Ramos (cell line): Measurements from ENCODE around the gene SYNE1.
"Not testable (repeated sequence)": the region's sequence is repeated elsewhere in the genome, so short reads cannot be mapped to it uniquely, and the experiment has no call there.

Source experiments
- in situ Hi-C: fragments of 300-500 bp; cut with MboI; formaldehyde crosslinking; loops from one replicate; pipeline ENCODE4 v1.14.3; 2022; ENCODE audit warnings: low sequenced_read_pairs; ENCODE audit not compliant: unreplicated experiment

SYNE1 gene

GRCh38 chr6:152094992-152095592 is 542.1 kb downstream of the SYNE1 start:
- in situ Hi-C loops: no loop called here

GRCh38 chr6:152094276-152094675 is 542.9 kb downstream of the SYNE1 start:
- in situ Hi-C loops: no loop called here

GRCh38 chr6:152093711-152094110 is 543.5 kb downstream of the SYNE1 start:
- in situ Hi-C loops: no loop called here

GRCh38 chr6:152091851-152092341 is 545.3 kb downstream of the SYNE1 start:
- in situ Hi-C loops: no loop called here

- in situ Hi-C loops: no loop called here
Observed at GRCh38 chr6:152091201-152091600, 546.0 kb downstream of the SYNE1 start.

- in situ Hi-C loops: no loop called here
Observed at GRCh38 chr6:152089992-152090391, 547.2 kb downstream of the SYNE1 start.

- in situ Hi-C loops: no loop called here
Observed at GRCh38 chr6:152087701-152088100, 549.5 kb downstream of the SYNE1 start.

- in situ Hi-C loops: no loop called here
Observed at GRCh38 chr6:152087096-152087495, 550.1 kb downstream of the SYNE1 start.

GRCh38 chr6:152086223-152086873 is 550.8 kb downstream of the SYNE1 start:
- in situ Hi-C loops: no loop called here

GRCh38 chr6:152085451-152085921 is 551.7 kb downstream of the SYNE1 start:
- in situ Hi-C loops: no loop called here

- in situ Hi-C loops: no loop called here
Observed at GRCh38 chr6:152078804-152079203, 558.4 kb downstream of the SYNE1 start.

GRCh38 chr6:152078001-152078400 is 559.2 kb downstream of the SYNE1 start:
- in situ Hi-C loops: no loop called here

GRCh38 chr6:152076242-152076641 is 560.9 kb downstream of the SYNE1 start:
- in situ Hi-C loops: not testable (repeated sequence)

GRCh38 chr6:152071843-152072242 is 565.3 kb downstream of the SYNE1 start:
- in situ Hi-C loops: no loop called here
